ENCODE measurements around the gene GIMAP4.
"Not testable (repeated sequence)": the region's sequence is repeated elsewhere in the genome, so short reads cannot be mapped to it uniquely, and the experiment has no call there.

The GIMAP4 gene

GRCh38 chr7:150595361-150595760, 28.2 kb downstream of the GIMAP4 start:
- TF ChIP-seq ZFP37 (tag by site-specific recombination; IDR thresholded peaks at IDR 0.05) (no peak), ZNF354C (tag by site-specific recombination; IDR thresholded peaks at IDR 0.05; ENCODE audit: borderline replicate concordance, low read depth) (no peak), ZNF16 (tag by site-specific recombination; IDR thresholded peaks at IDR 0.05; ENCODE audit: low read depth) (no peak), ZFP41 (tag by site-specific recombination; IDR thresholded peaks at IDR 0.05; ENCODE audit: borderline replicate concordance) (no peak), ZNF112 (tag by site-specific recombination; IDR thresholded peaks at IDR 0.05) (no peak), ZNF449 (tag by site-specific recombination; IDR thresholded peaks at IDR 0.05) (no peak), ZNF792 (tag by site-specific recombination; IDR thresholded peaks at IDR 0.05) (no peak), ZNF280C (tag by site-specific recombination; IDR thresholded peaks at IDR 0.05) (no peak), ZNF292 (tag by site-specific recombination; IDR thresholded peaks at IDR 0.05; ENCODE audit: borderline replicate concordance, low read depth) (no peak), ZNF391 (tag by site-specific recombination; IDR thresholded peaks at IDR 0.05; ENCODE audit: borderline replicate concordance, low read depth) (no peak), ZNF707 (tag by site-specific recombination; IDR thresholded peaks at IDR 0.05) (no peak), ZNF521 (tag by site-specific recombination; IDR thresholded peaks at IDR 0.05) (no peak), ZNF10 (tag by site-specific recombination; IDR thresholded peaks at IDR 0.05) (no peak)
- TF ChIP-seq, protein P1, sequence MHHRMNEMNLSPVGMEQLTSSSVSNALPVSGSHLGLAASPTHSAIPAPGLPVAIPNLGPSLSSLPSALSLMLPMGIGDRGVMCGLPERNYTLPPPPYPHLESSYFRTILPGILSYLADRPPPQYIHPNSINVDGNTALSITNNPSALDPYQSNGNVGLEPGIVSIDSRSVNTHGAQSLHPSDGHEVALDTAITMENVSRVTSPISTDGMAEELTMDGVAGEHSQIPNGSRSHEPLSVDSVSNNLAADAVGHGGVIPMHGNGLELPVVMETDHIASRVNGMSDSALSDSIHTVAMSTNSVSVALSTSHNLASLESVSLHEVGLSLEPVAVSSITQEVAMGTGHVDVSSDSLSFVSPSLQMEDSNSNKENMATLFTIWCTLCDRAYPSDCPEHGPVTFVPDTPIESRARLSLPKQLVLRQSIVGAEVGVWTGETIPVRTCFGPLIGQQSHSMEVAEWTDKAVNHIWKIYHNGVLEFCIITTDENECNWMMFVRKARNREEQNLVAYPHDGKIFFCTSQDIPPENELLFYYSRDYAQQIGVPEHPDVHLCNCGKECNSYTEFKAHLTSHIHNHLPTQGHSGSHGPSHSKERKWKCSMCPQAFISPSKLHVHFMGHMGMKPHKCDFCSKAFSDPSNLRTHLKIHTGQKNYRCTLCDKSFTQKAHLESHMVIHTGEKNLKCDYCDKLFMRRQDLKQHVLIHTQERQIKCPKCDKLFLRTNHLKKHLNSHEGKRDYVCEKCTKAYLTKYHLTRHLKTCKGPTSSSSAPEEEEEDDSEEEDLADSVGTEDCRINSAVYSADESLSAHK (tag by site-specific recombination; IDR thresholded peaks at IDR 0.05), result no peak
- no peaks in the 10 kb centered on the region for H3K9me3 ChIP-seq (ENCODE audit: control insufficient read depth, insufficient read depth, low read depth, low read length)
- H3K4me3 ChIP-seq (ENCODE audit: low read depth, low read length), result no peak overlapping the region
- POLR2A ChIA-PET, result no interaction called here
- CTCF ChIA-PET, result no interaction called here
- no peaks in the 10 kb centered on the region for H3K4me1 ChIP-seq (ENCODE audit: control insufficient read depth, insufficient read depth, low read length)
- no peaks in the 10 kb centered on the region for H3K36me3 ChIP-seq (ENCODE audit: control insufficient read depth in 2 of 2, insufficient read depth in 1 of 2, low read length in 2 of 2)
- H3K27ac ChIP-seq (ENCODE audit: extremely low read depth, low read depth, low read length), result no peak overlapping the region

- not testable (repeated sequence) for H3K36me3 ChIP-seq (ENCODE audit: control insufficient read depth in 2 of 2, insufficient read depth in 1 of 2, low read length in 2 of 2)
- CTCF ChIA-PET, result interaction anchor here (1.1 kb wide), 1 partner anchor 9 kb away, joined by 3 read pairs; no protein-coding TSS in a partner anchor
Measured at GRCh38 chr7:150603600-150603999, 36.4 kb downstream of the GIMAP4 start.

GRCh38 chr7:150610233-150610632, 43.0 kb downstream of the GIMAP4 start:
- Histone ChIP-seq H3K36me3 (ENCODE audit: control insufficient read depth in 2 of 2, insufficient read depth in 1 of 2, low read length in 2 of 2) (no peaks in the 10 kb centered on the region), H3K4me1 (ENCODE audit: control insufficient read depth, insufficient read depth, low read length) (no peaks in the 10 kb centered on the region), H3K9me3 (ENCODE audit: control insufficient read depth, insufficient read depth, low read depth, low read length) (no peaks in the 10 kb centered on the region), H3K4me3 (ENCODE audit: low read depth, low read length) (no peak overlapping the region), H3K27ac (ENCODE audit: extremely low read depth, low read depth, low read length) (no peak overlapping the region)
- ChIA-PET CTCF (interaction anchor here (0.6 to 0.7 kb wide), 2 partner anchors 117 to 165 kb away, joined by 3 to 4 read pairs; no protein-coding TSS in a partner anchor), POLR2A (no interaction called here)
- TF ChIP-seq ZNF830 (tag by site-specific recombination; IDR thresholded peaks at IDR 0.05; ENCODE audit: low read depth) (no peak), ZBTB11 (tag by site-specific recombination; conservative IDR thresholded peaks at IDR 0.05; ENCODE audit: low read depth) (no peak)

More at GRCh38 chr7:150603600-150603999, 36.4 kb downstream of the GIMAP4 start:
- H3K9me3 ChIP-seq (ENCODE audit: control insufficient read depth, insufficient read depth, low read depth, low read length); H3K4me1 ChIP-seq (ENCODE audit: control insufficient read depth, insufficient read depth, low read length); H3K4me3 ChIP-seq (ENCODE audit: low read depth, low read length); H3K27ac ChIP-seq (ENCODE audit: extremely low read depth, low read depth, low read length); POLR2A ChIA-PET: not testable (repeated sequence)
